C1 segment of cervical spinal cord (tissue), 14 donors: ENCODE results near the gene GRK3.
"Not testable (repeated sequence)": the region's sequence is repeated elsewhere in the genome, so short reads cannot be mapped to it uniquely, and the experiment has no call there.

Experiments
- DNase-seq, 14 donors: peaks; one replicate each; lab custom pipeline; 2025; lab: John Stamatoyannopoulos, UW

The GRK3 gene

DNA sequence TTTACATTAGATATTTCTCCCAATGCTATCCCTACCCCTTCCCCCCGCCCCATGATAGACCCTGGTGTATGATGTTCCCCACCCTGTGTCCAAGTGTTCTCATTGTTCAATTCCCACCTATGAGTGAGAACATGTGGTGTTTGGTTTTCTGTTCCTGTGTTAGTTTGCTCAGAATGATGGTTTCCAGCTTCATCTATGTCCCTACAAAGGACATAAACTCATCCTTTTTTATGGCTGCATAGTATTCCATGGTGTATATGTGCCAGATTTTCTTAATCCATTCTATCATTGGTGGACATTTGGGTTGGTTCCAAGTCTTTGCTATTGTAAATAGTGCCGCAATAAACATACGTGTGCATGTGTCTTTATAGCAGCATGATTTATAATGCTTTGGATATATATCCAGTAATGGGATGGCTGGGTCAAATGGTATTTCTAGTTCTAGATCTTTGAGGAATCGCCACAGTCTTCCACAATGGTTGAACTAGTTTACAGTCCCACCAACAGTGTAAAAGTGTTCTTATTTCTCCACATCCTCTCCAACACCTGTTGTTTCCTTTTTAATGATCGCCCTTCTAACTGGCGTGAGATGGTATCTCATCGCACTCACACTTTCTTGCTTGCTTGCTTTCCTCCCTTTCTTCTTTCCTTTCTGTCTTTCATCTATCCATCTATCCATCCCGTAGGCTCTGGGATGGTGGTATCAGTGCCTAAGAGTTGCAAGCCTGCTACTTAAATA lies 7.7 kb downstream of the GRK3 start:
- DNase-seq, result not testable (repeated sequence)

DNA sequence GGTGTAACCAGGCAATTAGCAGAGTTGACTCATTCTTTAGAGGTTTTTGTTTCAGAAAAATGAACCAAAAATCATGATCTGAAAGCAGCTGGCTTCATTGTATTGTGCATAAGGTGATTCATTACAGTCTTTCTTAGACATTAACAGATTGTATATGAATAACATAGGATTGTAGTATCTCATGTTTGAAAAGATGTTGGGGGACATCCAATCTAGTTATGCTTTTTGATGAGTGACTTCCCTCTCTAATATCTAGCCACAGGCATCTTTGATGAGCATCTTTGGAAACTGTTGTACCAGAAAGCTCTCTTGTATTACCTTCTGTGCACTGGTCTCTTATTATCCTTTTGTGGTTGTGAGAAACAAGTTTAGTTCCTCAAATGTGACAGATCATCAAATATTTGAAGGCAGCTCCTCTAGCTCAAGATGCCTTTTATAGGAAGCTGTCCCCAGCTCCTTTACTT lies 8.3 kb downstream of the GRK3 start:
- DNase-seq, result no peak

DNA sequence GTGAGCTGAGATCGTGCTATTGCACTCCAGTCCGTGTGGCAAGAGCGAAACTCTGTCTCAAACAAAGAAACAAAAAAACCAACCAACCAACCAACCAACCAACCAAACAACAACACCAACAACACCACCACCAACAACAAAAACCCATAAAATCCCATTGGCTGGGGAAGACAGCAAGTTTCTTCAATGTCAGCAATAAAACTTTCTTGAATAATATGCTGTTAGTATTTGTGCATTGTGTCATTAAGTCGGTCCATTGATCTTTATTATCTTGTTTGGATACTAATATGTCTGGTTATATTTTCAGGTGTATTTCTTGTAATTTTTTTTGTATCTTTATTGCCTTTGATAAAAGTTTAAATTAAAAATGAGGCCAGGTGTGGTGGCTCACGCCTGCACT lies 9.4 kb downstream of the GRK3 start:
- no peak for DNase-seq

DNA sequence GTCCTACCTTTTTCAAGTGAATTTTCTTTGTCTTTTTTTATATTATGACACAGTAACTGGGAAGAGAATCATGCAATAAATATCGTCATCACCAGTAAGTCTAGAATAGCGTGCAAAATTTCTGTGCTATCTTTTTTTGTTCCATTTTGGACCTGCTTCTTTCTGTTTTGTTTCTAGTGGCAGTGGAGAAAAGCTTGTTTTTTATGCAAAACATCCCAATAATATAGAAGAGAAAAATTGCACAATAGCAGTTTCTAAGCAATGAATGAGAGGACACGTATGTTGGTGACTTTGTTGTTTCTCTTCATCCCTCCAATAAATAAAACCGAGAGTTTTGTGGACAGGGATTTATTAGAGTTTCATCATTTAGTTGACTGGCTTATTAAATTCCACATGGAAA lies 10.3 kb downstream of the GRK3 start:
- DNase-seq, result no peak

DNA sequence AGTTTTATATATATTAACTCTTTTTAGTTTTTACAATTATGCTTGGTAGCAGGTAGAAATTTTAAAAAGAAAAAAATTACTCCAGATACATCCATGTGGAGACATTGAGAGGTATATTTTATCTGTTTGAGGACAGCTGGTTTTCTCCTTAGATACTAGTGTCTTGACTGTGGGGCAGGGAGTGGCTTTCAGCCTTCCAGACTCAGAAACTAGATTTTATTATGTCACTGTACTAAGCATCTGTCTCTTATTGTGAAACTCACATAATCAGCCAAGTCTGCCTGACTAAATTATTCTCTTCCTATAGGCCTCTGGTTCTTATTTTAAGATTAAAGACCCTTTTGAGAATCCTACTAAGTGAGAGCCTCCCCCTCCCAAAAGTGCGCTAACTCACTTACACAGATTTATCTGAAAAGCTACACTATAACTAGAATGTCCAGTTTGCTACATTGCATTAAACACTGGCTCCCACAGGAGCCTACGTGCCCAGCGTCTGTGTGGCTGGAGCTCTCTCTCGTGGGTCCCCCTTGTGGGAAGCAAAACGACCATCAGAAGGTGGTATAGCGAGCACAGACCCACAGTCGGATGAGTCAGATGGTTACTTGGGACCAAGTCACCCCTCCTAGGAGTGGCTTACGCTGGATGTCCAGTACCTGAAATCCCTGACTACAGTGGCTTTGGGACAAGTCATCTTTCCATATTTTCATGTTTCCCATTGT lies 11.4 kb downstream of the GRK3 start:
- DNase-seq, result not testable (repeated sequence)

DNA sequence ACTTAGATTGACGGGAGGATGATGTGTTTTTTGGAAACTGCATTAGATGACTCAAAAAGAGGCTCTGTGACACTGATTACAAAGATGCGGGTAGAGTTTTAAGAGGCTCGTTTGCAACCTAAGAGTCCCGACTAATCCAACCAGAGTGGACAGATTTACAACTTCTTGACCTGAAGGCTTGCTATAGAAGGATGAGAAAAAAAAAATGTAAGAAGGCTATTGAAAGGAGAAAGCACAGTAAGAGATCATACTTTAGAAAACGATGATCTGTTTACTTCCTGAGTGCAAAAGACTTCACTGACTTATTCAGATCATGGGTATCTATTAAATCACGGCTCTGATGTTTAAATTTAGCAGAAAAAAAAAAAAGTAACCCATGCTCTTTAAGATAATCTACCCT lies 17.0 kb downstream of the GRK3 start:
- DNase-seq, result not testable (repeated sequence)

DNA sequence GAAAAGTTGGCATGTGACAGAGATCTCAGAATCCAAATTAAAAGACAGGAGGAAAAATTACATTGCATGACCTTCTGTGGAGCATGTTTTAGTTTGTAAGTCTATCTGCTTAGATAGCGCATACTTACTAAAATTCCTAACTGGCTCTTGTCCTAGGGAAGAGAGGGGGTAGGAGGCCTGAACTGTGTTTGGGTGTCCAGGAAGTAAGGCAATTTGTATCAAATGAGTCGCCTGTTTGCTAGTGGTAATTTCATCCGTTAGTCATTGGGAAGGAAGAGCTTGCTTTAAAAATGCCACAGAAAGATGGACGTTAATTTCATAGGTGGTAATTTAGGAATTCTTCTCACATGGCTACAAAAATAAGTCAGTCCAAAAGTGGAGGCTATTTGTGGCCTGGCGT lies 18.5 kb downstream of the GRK3 start:
- no peak for DNase-seq

DNA sequence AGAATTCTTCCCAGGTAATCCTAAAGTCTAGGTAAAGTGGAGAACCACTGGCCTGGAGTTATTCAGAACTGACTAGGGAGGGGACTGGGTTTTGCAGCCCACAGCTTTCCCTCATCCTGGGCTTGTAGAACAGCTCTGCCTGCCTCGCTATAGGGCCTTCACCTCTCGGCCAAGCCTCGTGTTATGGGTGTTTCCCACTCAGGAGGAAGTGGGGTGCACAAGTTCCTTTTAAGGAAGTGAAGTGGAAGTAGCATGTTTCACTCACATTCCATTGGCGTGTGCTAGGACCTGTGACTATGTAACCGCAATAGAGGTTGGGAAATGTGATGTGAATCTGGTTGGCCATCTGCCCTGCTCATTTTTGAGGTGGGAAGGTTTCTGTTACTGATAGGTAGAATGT lies 20.5 kb downstream of the GRK3 start:
- not testable (repeated sequence) for DNase-seq

DNA sequence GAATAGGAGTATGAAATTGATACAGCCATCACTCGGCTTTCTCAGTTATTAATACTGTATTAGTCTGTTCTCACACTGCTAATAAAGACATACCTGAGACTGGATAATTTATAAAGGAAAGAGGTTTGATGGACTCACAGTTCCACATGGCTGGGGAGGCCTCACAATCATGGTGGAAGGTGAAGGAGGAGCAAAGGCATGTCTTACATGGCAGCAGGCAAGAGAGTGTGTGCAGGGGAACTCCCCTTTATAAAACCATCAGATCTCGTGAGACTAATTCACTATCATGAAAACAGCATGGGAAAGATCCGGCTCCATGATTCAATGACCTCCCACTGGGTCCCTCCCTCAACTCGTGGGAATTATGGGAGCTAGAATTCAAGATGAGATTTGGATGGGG lies 25.2 kb downstream of the GRK3 start:
- not testable (repeated sequence) for DNase-seq

DNA sequence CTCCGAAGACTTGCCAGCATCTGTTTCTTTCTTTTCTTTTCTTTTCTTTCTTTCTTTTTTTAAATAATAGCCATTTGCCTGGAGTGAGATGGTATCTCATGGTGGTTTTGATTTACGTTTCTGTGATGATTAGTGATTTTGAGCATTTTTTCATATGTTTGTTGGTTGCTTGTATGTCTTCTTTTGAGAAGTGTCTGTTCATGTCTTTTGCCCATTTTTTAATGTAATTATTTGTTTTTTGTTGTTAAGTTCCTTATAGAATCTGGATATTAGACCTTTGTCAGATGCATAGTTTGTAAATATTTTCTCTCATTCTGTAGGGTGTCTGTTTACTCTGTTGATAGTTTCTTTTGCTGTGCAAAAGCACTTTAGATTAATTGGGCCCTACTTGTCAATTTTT lies 28.8 kb downstream of the GRK3 start:
- DNase-seq, result not testable (repeated sequence)

DNA sequence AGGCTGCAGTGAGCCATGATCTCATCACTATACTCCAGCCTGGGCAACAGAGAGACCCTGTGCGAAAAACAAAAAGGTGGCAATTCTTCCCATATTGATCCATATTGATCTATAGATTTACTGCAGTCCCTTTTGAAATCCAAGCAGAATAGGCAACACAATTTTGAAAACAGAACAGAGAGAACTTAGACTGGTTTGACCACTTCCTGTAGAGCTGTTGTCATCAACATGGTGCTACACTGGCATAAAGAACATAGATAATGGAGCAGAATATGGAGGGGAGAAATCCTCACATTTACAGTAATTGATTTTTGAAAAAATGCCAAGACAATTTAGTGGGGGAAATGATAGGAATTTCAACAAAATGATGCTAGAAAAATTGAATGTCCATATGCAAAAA lies 34.1 kb downstream of the GRK3 start:
- DNase-seq, result no peak

DNA sequence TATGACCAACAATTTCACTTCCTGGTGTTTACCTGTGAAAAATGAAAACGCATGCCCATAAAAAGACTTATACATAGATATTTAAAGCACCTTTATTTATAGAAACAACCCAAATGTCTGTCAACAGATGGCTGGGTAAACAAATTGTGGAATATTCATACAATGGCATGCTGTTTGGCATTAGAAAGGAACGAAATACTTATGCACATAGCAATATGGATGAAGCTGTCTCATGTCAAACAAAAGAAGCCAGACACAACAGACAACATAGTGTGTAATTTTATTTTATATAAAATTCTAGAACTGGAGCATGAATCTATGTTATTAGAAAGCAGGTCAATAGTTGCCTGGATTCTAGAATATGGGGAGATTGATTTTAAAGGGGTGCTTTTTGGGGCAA lies 38.0 kb downstream of the GRK3 start:
- DNase-seq, result no peak

DNA sequence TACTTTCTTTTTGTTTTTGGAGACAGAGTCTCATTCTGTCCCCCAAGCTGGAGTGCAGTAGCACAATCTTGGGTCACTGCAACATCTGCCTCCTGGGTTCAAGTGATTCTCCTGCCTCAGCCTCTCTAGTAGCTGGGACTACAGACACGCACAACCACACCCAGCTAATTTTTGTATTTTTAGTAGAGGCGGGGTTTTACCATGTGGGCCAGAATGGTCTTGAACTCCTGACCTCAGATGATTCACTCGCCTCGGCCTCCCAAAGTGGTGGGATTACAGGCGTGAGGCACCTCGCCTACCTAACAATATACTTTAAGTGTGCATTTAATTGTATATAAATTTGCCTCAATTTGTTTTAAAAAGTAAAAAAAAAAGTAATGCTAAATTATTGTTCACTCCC lies 38.4 kb downstream of the GRK3 start:
- no peak for DNase-seq

DNA sequence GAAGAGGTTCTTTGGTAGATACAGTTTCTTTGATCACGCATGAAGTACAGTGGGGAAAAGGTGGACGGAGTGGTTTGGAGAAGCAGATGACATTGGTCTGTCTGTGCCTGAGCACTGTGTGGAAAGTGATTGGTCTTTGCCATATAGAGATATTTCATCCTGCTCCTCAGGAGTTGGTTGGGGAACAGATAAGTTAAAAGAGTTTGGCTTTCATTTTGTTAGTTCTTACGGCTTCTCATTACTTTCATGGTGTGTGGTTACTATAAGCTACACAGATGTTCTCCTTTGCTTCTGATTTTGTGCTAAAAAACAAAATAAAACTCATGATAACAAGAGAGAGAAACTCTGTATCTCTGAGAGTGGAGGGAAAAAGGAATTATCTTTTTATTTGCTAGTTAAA lies 40.7 kb downstream of the GRK3 start:
- not testable (repeated sequence) for DNase-seq

DNA sequence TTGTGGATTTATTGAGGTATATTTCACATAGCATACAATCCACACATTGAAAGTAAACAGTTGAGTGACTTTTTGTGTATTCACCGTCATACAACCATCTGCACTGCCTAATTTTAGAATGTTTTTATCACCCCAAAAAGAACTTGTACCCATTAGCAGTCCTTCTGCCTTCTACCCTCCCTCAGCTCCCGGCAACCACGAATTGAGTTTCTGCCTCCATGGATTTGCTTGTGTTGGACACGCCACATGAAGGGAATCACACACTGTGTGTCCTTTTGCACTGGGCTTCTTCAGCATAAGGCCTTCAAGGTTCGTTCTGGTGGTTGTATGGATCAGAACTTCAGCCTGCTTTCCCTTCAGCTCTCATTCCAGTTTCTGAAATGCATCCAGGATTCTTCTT lies 41.1 kb downstream of the GRK3 start:
- not testable (repeated sequence) for DNase-seq

DNA sequence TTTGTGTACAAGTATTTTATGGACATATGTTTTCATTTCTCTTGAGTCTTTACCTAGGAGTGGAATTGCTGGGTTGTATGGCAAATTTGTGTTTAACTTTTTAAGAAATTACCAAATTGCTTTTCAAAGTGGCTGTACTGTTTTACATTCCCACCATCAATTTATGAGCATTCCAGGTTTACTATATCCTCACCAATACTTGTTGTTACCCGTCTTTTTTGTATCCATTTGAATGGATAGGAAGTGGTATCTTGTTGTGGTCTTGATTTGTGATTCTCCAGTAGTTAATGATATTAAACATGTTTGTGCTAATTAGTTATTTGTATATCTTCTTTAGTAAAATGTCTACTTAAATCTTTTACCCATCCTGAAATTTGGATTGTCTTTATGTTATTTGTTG lies 46.8 kb downstream of the GRK3 start:
- DNase-seq, result not testable (repeated sequence)

DNA sequence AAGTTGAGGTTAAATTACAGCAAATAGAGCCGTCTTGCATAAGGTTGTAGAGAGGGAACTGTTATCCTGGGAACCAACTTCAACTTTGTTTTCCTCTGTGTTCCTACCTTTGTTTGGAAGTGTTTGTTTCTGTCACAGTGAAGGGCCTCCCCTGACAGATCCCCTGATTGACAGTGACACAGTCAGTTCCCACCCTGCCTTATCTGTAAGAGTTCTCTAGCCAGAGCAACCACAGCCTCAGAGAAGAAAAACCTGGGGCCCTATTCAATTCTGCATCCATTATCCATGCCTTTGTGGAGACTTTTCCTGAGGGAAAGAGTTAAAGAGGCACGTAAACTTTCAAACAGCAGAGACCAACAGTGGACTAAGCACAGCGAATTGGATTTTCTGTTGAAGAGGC lies 48.7 kb downstream of the GRK3 start:
- DNase-seq, result not testable (repeated sequence)

DNA sequence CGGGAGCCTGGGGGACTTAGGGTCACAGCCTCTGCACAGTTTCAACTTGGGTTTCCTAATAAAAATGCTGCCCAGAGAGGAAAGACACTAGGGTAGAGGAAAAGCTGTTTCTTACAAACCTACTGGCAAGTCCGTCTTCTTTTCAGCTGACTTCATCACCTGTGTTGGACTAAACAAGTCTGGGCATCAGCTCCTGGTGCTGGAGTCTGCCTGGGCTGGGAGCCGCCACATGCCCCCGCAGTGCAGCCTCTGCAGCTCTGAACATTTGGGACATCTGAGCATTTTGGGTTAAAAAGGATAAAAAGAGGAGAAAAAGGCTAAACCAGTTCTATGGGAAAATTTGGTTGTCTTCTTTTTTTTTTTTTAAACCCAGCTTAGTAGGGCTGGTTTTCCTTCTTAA lies 49.1 kb downstream of the GRK3 start:
- not testable (repeated sequence) for DNase-seq

DNA sequence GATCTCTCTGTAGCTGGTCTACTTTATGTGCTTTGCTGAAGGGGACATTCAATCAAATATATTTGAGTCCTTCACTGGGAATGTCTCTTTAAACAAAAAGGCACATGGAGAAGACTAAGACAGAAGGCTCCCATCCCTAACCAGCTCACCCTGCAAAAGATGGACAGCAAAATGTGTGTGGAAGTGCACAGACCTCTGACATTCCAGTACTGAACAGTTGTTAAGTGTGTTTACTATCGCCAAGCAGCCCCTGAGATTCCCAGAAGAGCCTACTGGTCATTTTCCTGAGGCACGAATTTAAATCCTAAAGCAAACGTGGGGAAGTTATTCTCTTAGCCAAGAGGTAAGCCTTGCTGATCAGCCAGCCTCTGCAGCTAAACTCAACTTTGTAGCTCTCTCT lies 50.3 kb downstream of the GRK3 start:
- not testable (repeated sequence) for DNase-seq

DNA sequence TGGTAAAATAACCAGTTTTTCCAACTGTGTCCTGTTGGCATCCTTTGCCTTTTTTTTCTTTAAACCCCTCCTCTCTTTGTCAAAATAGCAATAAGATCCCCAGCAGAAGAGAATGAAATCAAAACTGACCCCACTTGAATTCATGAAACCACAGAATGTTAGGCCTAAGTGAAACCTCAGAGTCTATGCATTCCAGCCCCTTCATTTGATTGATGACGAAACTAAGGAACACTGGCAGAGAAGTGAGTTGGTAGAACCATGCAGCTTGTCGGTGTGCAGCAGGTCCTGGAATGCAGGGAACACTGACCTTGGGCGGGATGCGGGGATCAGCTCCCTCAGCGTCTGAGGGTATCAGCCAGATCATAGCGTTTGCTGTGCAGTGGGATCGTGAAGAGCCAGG lies 57.5 kb downstream of the GRK3 start:
- DNase-seq, result no peak

DNA sequence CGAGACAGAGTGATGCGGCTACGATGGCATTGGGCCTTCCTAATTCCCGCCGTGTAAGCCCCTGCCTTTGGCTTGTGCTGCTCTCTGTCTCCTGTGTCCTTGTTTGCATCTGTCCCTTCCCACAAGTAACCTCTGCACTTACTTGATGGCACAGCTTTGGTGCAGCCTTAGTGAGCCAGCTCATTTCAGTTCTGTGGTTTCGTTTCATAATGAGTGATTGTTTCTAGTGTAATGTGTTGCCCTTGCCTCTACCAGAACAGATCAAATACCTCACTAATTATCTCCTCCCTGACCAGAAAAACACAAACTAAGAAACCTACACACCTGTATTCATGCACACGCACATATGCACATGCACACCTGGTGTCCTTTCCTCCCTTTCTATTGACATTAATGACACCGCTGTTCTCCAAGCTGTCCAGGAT lies 58.8 kb downstream of the GRK3 start:
- no peak for DNase-seq

DNA sequence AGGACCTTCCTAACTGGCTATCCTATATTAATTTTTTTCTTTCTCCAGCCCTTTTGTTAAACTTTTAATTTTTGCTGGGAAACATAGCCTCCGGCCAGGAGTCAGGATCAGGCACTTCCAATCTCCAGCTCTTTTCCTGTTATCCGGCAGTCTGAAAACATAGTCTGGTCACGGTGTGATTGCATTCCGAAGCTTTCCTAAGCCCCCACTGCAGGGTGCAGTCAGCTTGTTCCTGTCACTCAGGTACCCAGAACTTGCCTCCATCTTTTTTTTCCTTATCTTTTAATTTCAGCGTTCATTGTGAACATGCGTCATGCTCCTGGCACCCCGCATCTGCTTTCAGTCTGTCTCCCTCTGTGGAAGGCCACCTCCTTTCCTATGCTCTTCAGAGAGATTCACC lies 59.4 kb downstream of the GRK3 start:
- no peak for DNase-seq

DNA sequence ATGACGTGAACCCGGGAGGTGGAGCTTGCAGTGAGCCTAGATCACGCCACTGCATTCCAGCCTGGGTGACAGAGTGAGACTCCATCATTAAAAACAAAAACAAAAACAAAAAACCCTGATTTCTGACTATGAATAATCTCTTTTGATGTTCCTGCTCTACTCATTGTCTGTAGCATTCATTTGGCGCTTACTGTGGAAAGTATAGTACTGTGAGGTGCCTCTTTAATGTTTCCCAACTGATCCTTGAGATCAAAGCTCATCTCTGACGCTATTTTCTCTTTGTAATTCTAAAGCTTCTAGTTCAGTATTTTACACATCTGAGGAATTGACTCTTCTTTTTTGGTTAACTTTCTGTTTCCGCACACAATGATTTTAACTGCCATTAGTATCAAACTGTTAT lies 60.0 kb downstream of the GRK3 start:
- no peak for DNase-seq
